HUES64 (cell line): ENCODE data around the gene TRAPPC10. TPM values are rescaled to one million over a fixed set of nuclear protein-coding genes. Genes with fewer than 3 reads are reported as not detected.

Experiments
- H3K27ac ChIP-seq: 2 replicates; pipeline ENCODE4 v1.7.0; 2013; ENCODE audit warnings: low read depth, low read length, inconsistent platforms
- H3K27me3 ChIP-seq: 2 replicates; pipeline ENCODE4 v1.6.1; 2013; ENCODE audit warnings: mild to moderate bottlenecking, low read length; ENCODE audit not compliant: insufficient read depth
- H3K36me3 ChIP-seq: 2 replicates; pipeline ENCODE4 v1.6.1; 2013; ENCODE audit warnings: mild to moderate bottlenecking, low read length; ENCODE audit not compliant: insufficient read depth
- H3K4me1 ChIP-seq: 2 replicates; pipeline ENCODE4 v1.6.1; 2013; ENCODE audit warnings: mild to moderate bottlenecking, low read length, moderate library complexity; ENCODE audit not compliant: insufficient read depth
- H3K4me3 ChIP-seq: 2 replicates; pipeline ENCODE4 v1.5.1; 2013; ENCODE audit warnings: mild to moderate bottlenecking, low read length, moderate library complexity
- H3K9ac ChIP-seq: 2 replicates; pipeline ENCODE4 v1.6.1; 2013; ENCODE audit warnings: mild to moderate bottlenecking, low read depth, low read length
- H3K9me3 ChIP-seq: 2 replicates; pipeline ENCODE4 v1.6.1; 2013; ENCODE audit warnings: low read depth, low read length; ENCODE audit not compliant: insufficient read depth
- WGBS: fragments of 150-250, 120-280 bp; methylation state at CpG from one replicate; pipeline ENCODE4 v1.1.7; 2013; ENCODE audit warnings: missing lambda C conversion rate; 5-methylcytosine and 5-hydroxymethylcytosine counted together
- polyA plus RNA-seq, 2 experiments: library from polyadenylated mRNA; stranded (reverse); fragments of 50-300 nt; gene quantifications; one replicate each; pipeline ENCODE4 v1.2.3, GENCODE V29; 2013

Gene TRAPPC10
- 15.2 TPM for polyA plus RNA-seq (2013, experiment 1 of 2)
- polyA plus RNA-seq (2013, experiment 2 of 2), result 15.2 TPM

- H3K36me3 ChIP-seq, result no peaks in the 10 kb centered on the region
- H3K4me1 ChIP-seq, result peaks cover 16% of the 10 kb centered on the region
- H3K4me3 ChIP-seq, result peak within 1 kb of the TSS; percentile 75
- H3K9ac ChIP-seq, result peak within 1 kb of the TSS; percentile 94
- peak within 1 kb of the TSS; percentile 92 for H3K27ac ChIP-seq
- no peaks in the 10 kb centered on the region for H3K27me3 ChIP-seq
- no peaks in the 10 kb centered on the region for H3K9me3 ChIP-seq
- WGBS, result under 1% methylated on average over 107 of the region's 107 CpGs
These were observed at the start of gene TRAPPC10 for GRCh38 chr21:44011579-44012473. TRAPPC10 (plus strand) TSS chr21:44012309; CDS start chr21:44012494, 185 bp downstream.

GRCh38 chr21:43965911-43966585 lies 46.1 kb upstream of the TRAPPC10 start:
- H3K36me3 ChIP-seq, result no peaks in the 10 kb centered on the region
- H3K9ac ChIP-seq, result no peak overlapping the region
- H3K4me3 ChIP-seq, result no peak overlapping the region
- H3K9me3 ChIP-seq, result no peaks in the 10 kb centered on the region
- no peaks in the 10 kb centered on the region for H3K27me3 ChIP-seq
- H3K4me1 ChIP-seq, result no peaks in the 10 kb centered on the region
- no peak overlapping the region for H3K27ac ChIP-seq
- 94% methylated on average over 17 of the region's 17 CpGs for WGBS

- Histone ChIP-seq H3K27me3 (no peaks in the 10 kb centered on the region), H3K36me3 (no peaks in the 10 kb centered on the region), H3K4me1 (no peaks in the 10 kb centered on the region), H3K9me3 (no peaks in the 10 kb centered on the region), H3K27ac (no peak overlapping the region), H3K4me3 (no peak overlapping the region), H3K9ac (no peak overlapping the region)
- 89% methylated on average over 18 of the region's 18 CpGs for WGBS
These were observed 45.1 kb upstream of the TRAPPC10 start for GRCh38 chr21:43966946-43967512.

- Histone ChIP-seq H3K9ac (no peak overlapping the region), H3K9me3 (no peaks in the 10 kb centered on the region), H3K36me3 (no peaks in the 10 kb centered on the region), H3K4me3 (no peak overlapping the region), H3K27me3 (no peaks in the 10 kb centered on the region), H3K4me1 (no peaks in the 10 kb centered on the region), H3K27ac (no peak overlapping the region)
- 94% methylated on average over 15 of the region's 15 CpGs for WGBS
These were observed 44.1 kb upstream of the TRAPPC10 start for GRCh38 chr21:43967981-43968380.

- Histone ChIP-seq H3K27ac (no peak overlapping the region), H3K9ac (no peak overlapping the region), H3K4me1 (no peaks in the 10 kb centered on the region), H3K9me3 (no peaks in the 10 kb centered on the region), H3K27me3 (no peaks in the 10 kb centered on the region), H3K4me3 (no peak overlapping the region), H3K36me3 (no peaks in the 10 kb centered on the region)
- 93% methylated on average over 19 of the region's 19 CpGs for WGBS
These were observed 43.5 kb upstream of the TRAPPC10 start for GRCh38 chr21:43968410-43969114.

DNA sequence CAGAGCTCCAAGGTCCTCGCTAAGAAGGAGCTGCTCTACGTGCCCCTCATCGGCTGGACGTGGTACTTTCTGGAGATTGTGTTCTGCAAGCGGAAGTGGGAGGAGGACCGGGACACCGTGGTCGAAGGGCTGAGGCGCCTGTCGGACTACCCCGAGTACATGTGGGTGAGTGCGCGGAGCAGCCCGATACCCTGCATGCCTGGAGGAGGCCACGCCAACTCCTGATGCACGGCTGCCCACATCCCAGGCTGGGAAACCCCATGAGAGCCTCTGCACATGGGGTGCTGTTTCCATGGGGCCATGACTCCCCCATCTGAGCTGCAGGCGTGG lies 43.0 kb upstream of the TRAPPC10 start:
- 94% methylated on average over 17 of the region's 17 CpGs for WGBS
- H3K36me3 ChIP-seq, result no peaks in the 10 kb centered on the region

DNA sequence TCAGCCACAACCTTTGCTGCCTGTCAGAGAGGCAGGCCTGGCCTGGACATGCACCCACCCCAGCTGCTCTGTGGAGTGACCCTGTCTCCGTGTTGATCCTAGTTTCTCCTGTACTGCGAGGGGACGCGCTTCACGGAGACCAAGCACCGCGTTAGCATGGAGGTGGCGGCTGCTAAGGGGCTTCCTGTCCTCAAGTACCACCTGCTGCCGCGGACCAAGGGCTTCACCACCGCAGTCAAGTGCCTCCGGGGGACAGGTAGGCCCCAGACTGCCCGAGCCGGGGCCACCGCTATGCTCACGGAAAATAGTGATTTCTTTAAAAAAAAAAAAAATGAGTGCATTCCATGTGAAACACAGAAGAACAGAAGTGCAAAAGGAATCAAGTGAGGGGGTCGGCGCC lies 41.6 kb upstream of the TRAPPC10 start:
- WGBS, result 95% methylated on average over 17 of the region's 18 CpGs
- H3K4me3 ChIP-seq, result no peak overlapping the region
- H3K36me3 ChIP-seq, result no peaks in the 10 kb centered on the region
- no peaks in the 10 kb centered on the region for H3K27me3 ChIP-seq
- H3K27ac ChIP-seq, result no peak overlapping the region
- H3K4me1 ChIP-seq, result no peaks in the 10 kb centered on the region
- no peaks in the 10 kb centered on the region for H3K9me3 ChIP-seq
- H3K9ac ChIP-seq, result no peak overlapping the region

More for the DNA sequence above, 43.0 kb upstream of the TRAPPC10 start:
- Histone ChIP-seq H3K9me3 (no peaks in the 10 kb centered on the region), H3K27ac (no peak overlapping the region), H3K9ac (no peak overlapping the region), H3K4me1 (no peaks in the 10 kb centered on the region), H3K27me3 (no peaks in the 10 kb centered on the region), H3K4me3 (no peak overlapping the region)

GRCh38 chr21:43971201-43971991 lies 40.7 kb upstream of the TRAPPC10 start:
- no peaks in the 10 kb centered on the region for H3K9me3 ChIP-seq
- no peak overlapping the region for H3K4me3 ChIP-seq
- no peaks in the 10 kb centered on the region for H3K4me1 ChIP-seq
- H3K27ac ChIP-seq, result no peak overlapping the region
- 91% methylated on average over 29 of the region's 29 CpGs for WGBS
- no peaks in the 10 kb centered on the region for H3K27me3 ChIP-seq
- H3K9ac ChIP-seq, result no peak overlapping the region
- no peaks in the 10 kb centered on the region for H3K36me3 ChIP-seq

GRCh38 chr21:43971992-43972255 lies 40.2 kb upstream of the TRAPPC10 start:
- Histone ChIP-seq H3K9ac (no peak overlapping the region), H3K27ac (no peak overlapping the region), H3K9me3 (no peaks in the 10 kb centered on the region), H3K36me3 (no peaks in the 10 kb centered on the region), H3K27me3 (no peaks in the 10 kb centered on the region), H3K4me1 (no peaks in the 10 kb centered on the region), H3K4me3 (no peak overlapping the region)
- 91% methylated on average over 11 of the region's 11 CpGs for WGBS

GRCh38 chr21:43972850-43973633 lies 39.1 kb upstream of the TRAPPC10 start:
- no peaks in the 10 kb centered on the region for H3K27me3 ChIP-seq
- no peaks in the 10 kb centered on the region for H3K36me3 ChIP-seq
- no peak overlapping the region for H3K4me3 ChIP-seq
- no peaks in the 10 kb centered on the region for H3K4me1 ChIP-seq
- no peak overlapping the region for H3K27ac ChIP-seq
- no peaks in the 10 kb centered on the region for H3K9me3 ChIP-seq
- 95% methylated on average over 29 of the region's 29 CpGs for WGBS
- H3K9ac ChIP-seq, result no peak overlapping the region
